NCI-H2196 (cell line): ENCODE data around the gene DDX43.
"Not testable (repeated sequence)": the region's sequence is repeated elsewhere in the genome, so short reads cannot be mapped to it uniquely, and the experiment has no call there.

ENCODE experiments used
- DNase-seq: peaks from one replicate; lab custom pipeline; 2025; ENCODE audit not compliant: unreplicated experiment; lab: John Stamatoyannopoulos, UW

Gene DDX43

GRCh38 chr6:73388800-73389512 is 5.7 kb upstream of the DDX43 start:
- DNase-seq = peak; percentile 50

- no peak for DNase-seq
Measured at GRCh38 chr6:73389854-73390253, 4.8 kb upstream of the DDX43 start.

- DNase-seq = no peak
Measured at GRCh38 chr6:73391675-73392074, 3.0 kb upstream of the DDX43 start.

GRCh38 chr6:73392188-73392587 is 2.4 kb upstream of the DDX43 start:
- DNase-seq = peak; percentile 4

GRCh38 chr6:73393278-73393677 is 1.4 kb upstream of the DDX43 start:
- no peak for DNase-seq

GRCh38 chr6:73395875-73396274 is 1.2 kb downstream of the DDX43 start:
- DNase-seq = no peak

GRCh38 chr6:73400656-73401055 is 6.0 kb downstream of the DDX43 start:
- no peak for DNase-seq

- no peak for DNase-seq
Measured at GRCh38 chr6:73409395-73409794, 14.8 kb downstream of the DDX43 start.

GRCh38 chr6:73413102-73413501 is 18.5 kb downstream of the DDX43 start:
- DNase-seq = no peak

GRCh38 chr6:73418081-73418741 is 23.6 kb downstream of the DDX43 start:
- DNase-seq = no peak

GRCh38 chr6:73421534-73421933 is 26.9 kb downstream of the DDX43 start:
- DNase-seq = no peak

GRCh38 chr6:73435236-73435635 is 40.6 kb downstream of the DDX43 start:
- DNase-seq = no peak

GRCh38 chr6:73443555-73443954 is 48.9 kb downstream of the DDX43 start:
- no peak for DNase-seq

GRCh38 chr6:73451223-73452106 is 56.8 kb downstream of the DDX43 start:
- peak; percentile 56 for DNase-seq

- DNase-seq = peak; percentile 76
Measured at GRCh38 chr6:73452107-73452461, 57.5 kb downstream of the DDX43 start, which contains the start of gene CGAS. Gene CGAS (minus strand): TSS chr6:73452297. CDS start chr6:73452181, 116 bp downstream.

- DNase-seq = no peak
Measured at GRCh38 chr6:73455865-73456629, 61.4 kb downstream of the DDX43 start.

GRCh38 chr6:73459474-73459873 is 64.8 kb downstream of the DDX43 start:
- not testable (repeated sequence) for DNase-seq

- no peak for DNase-seq
Measured at GRCh38 chr6:73460056-73460455, 65.4 kb downstream of the DDX43 start.

GRCh38 chr6:73461537-73462350 is 67.1 kb downstream of the DDX43 start, which contains the start of gene MTO1:
Gene MTO1 (plus strand): TSS chr6:73461737. CDS start chr6:73461855, 118 bp downstream.
- DNase-seq = peak; percentile 86
